ENCODE measurements around the gene C1R.

GRCh38 chr12:7047306-7047705 is 44.9 kb downstream of the C1R start:
- TF ChIP-seq, protein P1, sequence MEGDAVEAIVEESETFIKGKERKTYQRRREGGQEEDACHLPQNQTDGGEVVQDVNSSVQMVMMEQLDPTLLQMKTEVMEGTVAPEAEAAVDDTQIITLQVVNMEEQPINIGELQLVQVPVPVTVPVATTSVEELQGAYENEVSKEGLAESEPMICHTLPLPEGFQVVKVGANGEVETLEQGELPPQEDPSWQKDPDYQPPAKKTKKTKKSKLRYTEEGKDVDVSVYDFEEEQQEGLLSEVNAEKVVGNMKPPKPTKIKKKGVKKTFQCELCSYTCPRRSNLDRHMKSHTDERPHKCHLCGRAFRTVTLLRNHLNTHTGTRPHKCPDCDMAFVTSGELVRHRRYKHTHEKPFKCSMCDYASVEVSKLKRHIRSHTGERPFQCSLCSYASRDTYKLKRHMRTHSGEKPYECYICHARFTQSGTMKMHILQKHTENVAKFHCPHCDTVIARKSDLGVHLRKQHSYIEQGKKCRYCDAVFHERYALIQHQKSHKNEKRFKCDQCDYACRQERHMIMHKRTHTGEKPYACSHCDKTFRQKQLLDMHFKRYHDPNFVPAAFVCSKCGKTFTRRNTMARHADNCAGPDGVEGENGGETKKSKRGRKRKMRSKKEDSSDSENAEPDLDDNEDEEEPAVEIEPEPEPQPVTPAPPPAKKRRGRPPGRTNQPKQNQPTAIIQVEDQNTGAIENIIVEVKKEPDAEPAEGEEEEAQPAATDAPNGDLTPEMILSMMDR (IDR thresholded peaks at IDR 0.05), result no peak
- no peak for TF ChIP-seq POLR2A (IDR thresholded peaks at IDR 0.05)

Measured in heart left ventricle (tissue), 13 donors.